SW 1271 (cell line): ENCODE measurements around the gene DNAH9.

Source experiments
- DNase-seq, 2 experiments: peaks; one replicate each; lab custom pipeline; 2025; lab: John Stamatoyannopoulos, UW

Gene DNAH9

DNA sequence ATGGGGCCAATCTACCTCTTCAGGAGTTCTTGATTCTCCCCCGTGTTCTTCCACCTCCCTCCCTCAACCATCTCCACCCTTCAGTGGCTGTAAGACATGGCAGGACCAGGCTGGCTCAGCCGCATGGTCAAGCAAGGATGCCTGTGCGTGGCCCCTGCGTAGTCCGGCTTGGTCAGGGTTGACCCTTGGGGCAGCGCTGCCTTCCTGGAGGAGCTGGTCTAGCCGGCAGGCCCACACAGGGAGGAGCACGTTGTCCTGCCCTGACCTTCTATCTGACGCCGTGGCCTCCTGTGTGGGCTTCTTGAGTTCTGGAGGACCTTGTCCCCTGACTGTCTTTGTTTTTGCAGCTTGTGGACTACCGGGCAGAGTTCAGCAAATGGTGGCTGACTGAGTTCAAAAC, 169.8 kb downstream of the DNAH9 start:
- DNase-seq: no peak

DNA sequence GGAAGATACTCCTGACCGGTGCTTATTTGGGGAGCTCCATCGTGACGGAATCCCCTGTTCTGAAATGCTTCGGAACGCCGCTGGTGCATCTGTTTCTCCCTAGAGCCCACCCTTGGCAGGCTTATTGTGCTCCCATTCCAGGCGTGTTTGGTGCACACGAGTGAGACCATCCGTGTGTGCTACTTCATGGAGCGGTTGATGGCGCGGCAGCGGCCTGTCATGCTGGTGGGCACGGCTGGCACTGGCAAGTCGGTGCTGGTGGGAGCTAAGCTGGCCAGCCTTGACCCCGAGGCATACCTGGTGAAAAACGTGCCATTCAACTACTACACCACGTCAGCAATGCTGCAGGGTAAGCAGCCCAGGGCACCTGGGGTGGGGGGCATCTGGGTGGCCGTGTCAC, 170.7 kb downstream of the DNAH9 start:
- no peak for DNase-seq

DNA sequence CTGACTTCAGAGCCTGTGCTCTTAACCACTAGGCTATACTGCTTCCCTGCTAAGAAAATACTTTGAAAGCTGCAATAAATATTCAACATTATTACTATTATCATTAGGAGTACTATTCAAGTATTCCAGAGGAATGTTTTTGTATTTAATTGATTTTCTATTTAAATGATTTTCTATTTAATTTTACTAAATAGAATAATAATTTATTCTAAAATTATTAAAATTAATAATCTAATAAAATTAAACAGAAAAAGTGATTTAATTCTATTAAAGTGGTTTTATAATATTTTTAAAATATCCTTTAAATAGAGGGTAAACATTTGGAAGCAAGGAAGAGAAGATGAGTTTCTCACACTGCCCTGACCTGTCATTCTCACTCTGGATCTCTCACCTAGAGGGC, 173.8 kb downstream of the DNAH9 start:
- DNase-seq: no peak

DNA sequence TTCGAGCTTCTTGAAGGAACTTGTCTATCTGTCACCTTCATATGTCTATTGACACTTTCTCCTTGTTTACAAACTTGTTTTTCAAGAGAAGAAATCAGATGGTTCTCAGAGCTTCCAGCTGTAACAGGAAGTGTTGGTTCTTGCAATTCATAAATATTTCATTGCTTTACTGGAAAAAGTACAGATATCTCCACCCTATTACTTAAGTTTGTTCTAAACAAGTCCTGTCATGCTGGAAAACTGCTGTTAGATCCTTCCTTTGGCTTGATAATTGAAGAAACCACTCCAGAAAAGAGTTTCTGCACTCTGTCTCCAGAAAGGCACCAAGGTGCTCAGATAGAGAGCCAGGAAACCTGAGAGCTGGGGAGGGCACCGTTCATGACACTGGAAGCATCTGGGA, 181.6 kb downstream of the DNAH9 start:
- DNase-seq: no peak

DNA sequence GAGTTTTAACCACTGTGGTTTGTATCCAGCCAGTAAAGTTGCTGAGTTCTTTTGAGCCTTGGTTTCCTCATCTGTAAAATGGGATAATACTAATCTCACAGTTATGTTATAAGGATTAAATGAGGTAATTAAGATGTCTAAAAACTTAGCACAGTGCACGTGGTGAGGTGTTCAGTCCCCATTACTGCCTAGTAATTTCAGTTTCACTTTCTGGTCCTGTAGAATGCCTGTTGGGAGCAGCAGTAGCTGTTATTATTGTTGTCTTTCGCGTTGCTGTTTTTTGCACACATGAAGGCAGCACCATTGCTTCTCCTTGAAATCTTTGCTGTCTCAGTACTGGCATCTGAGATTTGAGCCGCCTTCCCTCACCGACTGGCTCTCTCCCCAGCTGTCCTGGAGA, 182.4 kb downstream of the DNAH9 start:
- no peak for DNase-seq

DNA sequence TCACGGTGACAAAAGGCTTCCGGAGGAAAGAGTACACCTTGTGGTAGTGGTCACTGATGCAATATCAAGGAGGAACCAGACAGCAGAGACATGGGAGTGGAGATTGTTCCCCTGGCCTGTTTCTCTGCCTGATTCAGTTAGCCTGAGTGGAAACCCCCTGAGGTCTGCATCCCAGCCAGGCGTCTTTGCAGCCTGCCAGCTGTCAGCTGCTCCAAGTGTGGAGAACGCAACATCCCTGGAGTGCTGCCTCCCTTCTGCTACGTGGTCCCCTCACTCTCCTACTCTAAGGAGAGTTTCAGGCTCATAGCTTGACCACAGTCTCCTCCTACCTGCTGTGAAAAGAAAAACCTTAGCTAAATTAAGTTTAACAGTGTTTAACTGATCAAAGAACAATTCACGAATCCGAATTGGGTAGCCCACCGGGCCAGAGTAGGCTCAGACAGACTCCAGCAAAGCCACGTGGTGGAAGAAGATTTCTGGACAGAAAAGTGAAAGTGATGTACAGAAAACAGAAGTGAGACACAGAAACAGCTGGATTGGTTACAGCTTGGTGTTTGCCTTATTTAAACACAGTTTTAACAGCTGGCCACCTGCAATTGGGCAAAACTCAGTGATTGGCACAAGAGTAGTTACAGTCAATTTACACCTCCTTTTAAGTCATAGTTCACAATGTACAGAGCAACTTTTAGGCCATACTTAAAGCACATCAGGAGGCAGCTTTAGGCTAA, 188.6 kb downstream of the DNAH9 start:
- no peak for DNase-seq

DNA sequence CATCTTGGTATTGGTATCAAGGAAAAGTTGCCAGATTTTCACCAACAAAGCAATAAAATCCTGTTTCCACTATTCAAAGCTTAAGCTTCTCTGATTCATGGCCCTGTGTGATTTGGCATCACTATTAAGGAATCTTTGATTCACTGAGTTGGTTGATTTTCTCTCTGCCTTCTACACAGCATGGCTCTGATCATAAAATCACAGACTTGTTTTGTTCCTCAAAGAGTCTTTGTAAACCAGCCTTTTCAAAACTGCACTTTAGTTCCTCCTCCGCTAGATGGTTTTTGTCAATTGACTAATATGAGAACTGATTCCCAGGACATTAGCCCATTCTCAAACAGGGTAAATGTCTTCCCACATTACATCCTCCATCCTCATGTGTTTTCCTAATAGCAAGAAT, 197.6 kb downstream of the DNAH9 start:
- no peak for DNase-seq

DNA sequence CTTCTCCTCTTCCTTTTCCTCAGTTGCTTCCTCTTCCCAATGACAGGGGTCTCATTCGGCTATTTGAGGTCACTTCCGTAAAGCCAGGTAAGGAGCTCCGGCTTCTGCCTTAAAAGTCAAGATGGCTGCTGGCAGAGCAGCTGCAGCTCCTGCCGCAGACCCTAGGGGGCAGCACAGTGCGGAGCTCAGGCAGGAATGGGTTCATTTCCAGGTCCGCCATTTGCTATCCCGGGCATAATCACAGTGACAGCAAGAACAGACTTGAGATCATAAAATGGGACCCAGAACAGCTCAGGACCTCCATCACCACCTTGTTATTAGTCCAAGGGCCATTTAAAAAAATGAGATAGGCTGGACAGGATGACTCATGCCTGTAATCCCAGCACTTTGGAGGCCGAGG, 199.5 kb downstream of the DNAH9 start:
- DNase-seq: no peak

DNA sequence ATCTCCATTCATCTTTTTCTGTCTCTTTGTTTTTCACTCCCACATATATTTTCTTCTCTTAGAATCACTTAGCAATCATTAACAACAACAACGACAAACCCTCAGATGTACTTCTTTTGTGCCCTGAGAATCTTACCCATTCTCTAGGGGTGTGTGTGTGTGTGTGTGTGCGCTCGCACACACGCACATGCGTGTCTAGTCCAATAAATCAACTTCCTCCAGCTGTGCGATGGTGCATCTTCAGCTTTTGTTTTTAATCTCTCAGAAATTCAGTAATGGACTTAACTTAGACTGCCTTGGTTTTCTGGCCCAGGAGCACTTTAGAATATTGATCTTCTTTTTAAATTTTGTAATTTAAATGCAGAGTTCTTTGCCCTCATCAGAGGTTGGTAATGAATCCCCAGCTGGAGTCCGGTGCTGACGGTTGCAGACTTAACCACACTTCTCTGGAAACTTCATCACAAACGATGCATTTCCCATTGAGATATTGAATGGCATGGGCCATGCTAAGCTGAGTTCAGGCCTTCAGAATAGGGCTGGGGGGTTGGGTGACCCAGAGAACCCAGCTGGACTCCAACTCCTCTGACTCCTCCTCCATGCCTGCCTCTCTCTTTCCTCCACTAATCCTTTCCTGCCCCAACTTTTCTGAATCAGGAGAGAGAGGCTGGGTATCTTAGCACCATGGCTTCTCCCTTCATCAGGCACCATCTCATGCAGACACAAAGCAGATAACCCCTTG, 205.1 kb downstream of the DNAH9 start:
- no peak for DNase-seq

DNA sequence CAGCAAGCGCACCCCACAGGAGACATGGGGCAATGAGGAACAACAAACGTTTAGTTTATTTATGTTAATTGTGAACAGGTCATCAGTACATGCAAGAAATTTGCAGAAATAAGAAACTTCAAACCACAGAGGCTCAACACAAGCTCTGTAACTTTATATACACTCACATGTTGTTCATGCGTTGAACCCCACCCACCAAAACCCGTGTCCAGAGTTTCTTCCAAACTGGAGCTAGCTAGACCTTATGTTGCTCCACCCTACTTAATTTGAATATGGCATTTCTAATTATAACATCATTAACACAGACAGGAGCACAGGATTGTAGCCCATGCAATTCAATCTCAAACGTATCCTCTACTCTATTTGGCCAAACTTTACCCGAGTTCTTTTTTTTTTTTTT, 206.9 kb downstream of the DNAH9 start:
- no peak for DNase-seq

DNA sequence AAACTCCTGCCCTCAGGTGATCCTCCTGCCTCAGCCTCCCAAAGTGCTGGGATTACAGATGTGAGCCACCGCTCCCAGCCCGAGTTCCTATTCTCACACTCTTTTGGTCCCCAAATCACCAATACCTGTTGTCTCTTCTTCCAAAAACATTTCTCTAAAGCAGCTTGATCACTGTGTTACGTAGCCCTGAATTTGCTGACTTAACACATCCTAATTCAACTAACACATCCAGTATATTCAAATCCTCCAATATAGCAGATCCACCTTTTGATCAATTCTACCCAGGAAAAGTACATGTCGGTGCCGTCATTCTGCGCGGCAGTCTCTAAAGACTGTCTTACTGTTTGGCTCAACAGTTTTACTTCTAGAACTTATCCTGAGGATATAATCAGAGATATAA, 207.7 kb downstream of the DNAH9 start:
- DNase-seq: no peak

DNA sequence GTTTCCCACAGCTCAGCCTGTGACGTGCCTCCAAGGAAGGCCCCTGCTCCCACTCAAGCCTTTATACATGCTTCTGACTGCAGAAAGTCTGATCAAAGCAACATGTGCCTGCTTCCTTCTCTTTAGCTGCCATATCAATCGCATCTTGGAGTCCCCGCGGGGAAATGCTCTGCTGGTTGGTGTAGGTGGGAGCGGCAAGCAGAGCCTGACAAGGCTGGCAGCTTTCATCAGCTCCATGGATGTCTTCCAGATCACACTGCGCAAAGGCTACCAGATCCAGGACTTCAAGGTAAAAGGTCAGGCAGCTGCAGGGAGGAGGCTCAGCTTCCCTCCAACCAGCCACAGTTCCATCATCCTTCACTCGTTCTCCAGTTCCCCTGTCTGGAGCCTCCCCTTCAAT, 209.3 kb downstream of the DNAH9 start:
- DNase-seq: no peak

DNA sequence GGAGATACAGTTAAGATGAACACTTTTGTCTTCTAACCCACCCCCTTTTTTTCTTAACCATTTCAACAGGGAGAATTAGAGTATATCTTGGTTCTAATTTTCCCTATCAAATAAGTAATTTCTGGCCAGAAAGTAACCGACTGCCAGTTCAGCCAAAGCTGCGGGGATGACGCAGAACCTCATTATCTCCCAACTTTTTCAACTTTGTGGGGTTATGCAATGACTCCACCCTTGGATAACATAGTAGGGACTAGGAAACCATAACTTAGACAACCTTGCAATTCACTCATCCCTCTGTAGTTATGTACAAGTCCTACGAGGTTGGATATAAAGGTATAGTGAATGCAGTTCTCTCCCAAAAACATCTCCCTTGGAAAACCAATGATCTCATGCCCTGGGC, 215.0 kb downstream of the DNAH9 start:
- no peak for DNase-seq

DNA sequence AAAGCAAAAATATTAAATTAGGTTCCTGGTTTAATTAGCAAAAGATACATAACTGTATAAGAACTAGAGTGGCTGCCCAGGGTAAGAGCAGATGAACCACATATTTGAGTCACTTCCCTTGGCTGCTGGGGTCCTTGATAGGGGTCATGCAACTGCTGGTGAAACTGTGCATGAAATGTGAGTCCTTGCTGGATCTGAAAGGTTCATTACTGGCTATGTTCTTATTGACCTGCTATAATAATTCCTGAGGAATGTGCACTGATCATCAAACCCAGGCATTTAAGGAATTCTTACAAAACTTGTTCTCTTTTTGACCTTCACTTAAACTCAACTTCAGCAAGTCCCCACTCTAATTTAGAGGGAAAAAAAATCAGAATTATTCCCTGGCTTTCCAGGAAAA, 215.6 kb downstream of the DNAH9 start:
- DNase-seq: no peak

DNA sequence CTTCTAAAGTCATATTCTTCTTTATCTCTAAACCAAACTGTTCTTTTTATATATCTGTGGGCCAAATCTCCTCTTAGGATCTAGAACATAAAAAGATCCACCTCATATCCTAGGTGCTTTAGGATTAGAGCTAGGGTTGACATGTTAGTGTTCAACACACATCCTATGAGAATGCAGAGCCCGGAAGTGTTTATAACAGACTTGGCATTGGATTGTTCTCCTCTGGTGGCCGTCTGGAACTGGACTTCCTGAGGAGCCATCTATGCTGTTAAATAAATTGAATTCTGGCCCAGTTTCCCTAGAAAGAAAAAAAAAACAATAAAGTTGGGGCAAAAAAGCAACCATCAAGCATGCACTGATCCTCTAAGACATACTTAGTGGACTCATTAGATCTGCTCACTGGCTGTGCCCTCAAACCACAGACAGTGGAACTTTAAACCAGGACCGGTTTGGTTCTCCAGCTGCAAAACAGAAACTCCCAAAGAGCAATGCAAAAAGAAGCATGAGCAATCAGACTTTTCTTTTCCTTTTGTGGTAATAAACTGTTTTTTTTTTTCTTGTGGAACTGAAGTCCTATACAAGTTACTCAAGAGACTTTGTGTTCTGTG, 216.5 kb downstream of the DNAH9 start:
- no peak for DNase-seq

DNA sequence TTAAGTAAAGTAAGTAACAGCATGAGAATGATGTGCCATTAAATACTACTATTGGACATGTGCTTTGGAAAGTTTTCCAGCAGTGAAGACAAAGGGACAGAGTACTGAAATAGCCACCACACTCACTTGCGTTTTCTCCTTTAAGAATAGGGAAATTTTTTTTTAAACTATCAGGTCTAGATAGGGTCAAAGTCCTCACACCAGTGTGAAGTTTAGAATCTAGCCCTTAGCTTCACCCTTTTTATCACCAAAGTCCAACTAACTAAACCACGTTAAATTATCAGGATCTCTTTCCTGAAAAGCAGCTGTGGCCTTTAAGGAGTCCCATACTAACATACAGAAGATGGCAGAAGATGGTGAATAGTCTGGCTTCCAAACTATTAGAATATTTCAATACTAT, 218.1 kb downstream of the DNAH9 start:
- DNase-seq: no peak

DNA sequence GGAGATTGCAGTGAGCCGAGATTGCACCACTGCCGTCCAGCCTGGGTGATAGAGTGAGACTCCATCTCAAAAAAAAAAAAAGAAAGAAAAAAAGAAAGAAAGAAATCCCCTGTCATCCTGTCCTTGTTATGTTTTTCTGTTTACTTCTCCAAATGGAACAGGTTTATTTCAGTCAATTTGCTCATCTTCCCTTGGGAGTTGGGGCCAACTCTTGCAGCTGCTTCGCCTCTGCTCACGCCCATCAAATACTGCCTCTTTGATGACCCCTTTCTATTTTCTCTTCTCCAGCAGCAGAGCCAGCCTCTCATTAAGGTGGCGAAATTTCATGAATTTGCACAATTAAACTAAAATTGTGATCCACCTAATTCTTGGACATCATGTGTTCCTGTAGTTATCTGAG, 225.6 kb downstream of the DNAH9 start:
- no peak for DNase-seq

DNA sequence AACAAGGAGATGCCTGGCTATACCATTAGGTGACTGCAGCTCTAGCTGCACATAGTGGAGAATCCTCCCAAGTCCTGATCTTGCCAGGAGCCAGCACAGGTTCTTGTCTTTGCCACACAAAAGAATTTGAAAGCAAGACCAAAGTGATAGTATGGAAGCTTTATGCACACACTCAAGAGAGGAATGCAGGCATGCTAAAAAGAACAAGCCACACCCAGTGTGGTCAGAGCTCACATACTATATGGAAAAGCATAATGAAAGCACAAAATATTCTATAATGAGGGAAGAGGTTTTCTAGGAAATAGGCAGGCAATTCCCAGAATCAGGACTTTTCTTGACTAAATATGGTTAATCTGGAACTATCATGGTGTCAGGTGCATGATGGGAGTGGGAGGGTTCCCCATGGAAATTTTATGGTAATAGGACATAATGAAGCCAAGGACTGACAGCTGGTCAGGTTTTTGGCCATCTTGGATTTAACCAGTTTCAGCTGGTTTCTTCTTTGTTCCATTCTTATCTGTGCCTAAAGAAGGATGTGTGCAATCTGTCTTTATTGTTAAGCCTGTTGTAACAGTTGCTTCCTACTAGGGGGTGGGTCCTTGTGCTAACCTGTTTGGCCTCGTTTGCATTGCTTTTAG, 227.4 kb downstream of the DNAH9 start:
- no peak for DNase-seq

DNA sequence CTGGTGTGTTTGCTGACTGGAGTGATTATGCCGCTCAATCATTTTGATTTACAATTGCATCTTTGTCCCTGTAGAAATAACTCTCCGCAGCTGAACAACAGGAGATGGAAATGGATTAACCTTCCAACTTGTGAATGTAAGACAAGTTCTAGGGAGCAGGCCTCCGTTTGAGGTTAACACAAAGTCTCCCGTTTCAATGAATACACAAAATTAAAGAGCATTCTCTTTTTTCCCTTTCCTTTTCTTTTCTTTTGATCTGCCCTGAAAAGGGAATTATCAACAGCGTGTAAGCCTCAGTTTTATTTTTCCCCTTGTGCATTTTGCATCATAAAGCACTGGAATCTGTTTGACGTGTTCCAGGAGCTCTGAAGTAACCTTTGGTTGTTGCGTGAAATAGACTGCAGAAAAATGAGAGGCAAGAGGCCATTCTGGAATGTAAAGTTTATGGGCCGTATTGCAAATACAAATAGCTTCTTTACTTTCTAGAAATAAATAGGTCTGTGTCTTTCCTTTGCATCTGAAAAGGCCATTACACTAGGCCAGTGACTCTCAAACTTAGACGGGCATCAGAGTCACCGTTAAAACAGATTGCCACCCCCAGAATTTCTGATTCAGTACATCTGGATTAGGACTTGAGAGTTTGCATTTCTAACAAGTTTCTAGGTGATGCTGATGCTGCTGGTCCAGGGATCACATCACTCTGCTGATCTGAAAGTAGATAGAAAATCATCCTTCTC, 234.3 kb downstream of the DNAH9 start:
- DNase-seq: no peak

DNA sequence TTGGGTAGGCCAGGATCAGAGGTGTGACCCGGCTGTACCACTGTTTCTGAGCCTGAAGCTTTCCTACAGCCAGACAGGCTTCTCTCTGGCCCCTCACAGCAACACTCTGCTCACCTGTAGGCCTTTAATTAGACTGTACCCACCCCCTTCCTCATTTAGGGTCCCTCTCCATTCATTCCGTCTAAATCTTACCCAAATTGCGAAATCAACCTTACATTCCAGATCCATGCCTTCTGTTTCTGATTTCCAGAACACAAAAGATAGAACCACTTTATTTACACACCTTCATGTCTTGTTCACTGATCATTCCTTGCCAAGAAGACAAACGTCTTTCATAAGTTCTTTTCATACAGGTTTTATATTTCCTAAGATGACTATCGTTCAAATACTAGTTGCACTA, 238.2 kb downstream of the DNAH9 start:
- DNase-seq: no peak

DNA sequence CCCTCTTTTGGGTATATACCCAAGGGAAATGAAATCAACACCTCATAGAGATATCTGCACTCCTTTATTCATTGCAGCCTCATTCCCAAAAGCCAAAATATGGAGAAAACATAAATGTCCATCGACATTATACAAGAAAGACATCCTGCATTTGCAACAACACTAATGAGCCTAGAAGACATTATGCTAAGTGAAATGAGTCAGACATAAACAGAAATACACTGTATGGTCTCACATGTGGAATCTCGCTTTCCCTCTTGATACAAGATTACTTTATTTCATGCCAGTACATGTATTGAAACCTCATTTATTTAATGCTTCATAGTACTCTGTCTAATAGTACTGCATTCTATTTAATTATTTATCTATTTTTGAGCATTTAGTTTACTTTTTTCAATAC, 241.8 kb downstream of the DNAH9 start:
- no peak for DNase-seq

DNA sequence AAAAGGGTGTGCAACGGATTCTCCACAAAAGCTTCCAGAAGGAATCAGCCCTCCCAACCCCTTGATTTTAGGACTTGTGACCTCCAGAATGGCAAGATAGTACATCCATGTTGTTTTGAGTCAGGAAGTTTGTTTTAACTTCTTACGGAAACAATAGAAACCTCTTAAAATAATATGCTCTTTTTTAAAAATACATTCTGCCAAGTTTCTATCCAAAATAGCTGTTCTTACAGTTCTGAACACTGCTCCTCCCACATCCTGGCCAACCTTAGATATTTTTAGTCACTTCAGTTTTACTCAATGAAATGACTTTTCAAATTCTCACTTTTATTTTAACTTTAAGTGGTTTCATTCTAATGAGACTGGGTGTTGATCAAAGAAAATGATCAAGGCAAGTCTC, 242.6 kb downstream of the DNAH9 start:
- no peak for DNase-seq
